GM20000 (cell line): ENCODE measurements around the gene TMEM106C.
"Not testable (repeated sequence)": the region's sequence is repeated elsewhere in the genome, so short reads cannot be mapped to it uniquely, and the experiment has no call there.

ENCODE experiments used
- DNase-seq: peaks from one replicate; pipeline ENCODE4 v3.0.0; 2012; ENCODE audit warnings: low spot score
- CTCF ChIP-seq: IDR thresholded peaks from 2 replicates; pipeline ENCODE4 v1.5.1; 2012; ENCODE audit warnings: mild to moderate bottlenecking, control low read depth; ENCODE audit errors: extremely low read depth, missing control alignments

TMEM106C gene

GRCh38 chr12:47950856-47951468 lies 12.4 kb upstream of the TMEM106C start:
- TF ChIP-seq CTCF = no peak
- DNase-seq = no peak

- no peak for TF ChIP-seq CTCF
- no peak for DNase-seq
Measured at GRCh38 chr12:47954058-47954457, 9.3 kb upstream of the TMEM106C start.

GRCh38 chr12:47954467-47955045 lies 8.8 kb upstream of the TMEM106C start:
- no peak for DNase-seq
- TF ChIP-seq CTCF = no peak

- TF ChIP-seq CTCF = no peak
- DNase-seq = no peak
Measured at GRCh38 chr12:47955059-47955458, 8.3 kb upstream of the TMEM106C start.

GRCh38 chr12:47957671-47958070 lies 5.7 kb upstream of the TMEM106C start:
- DNase-seq = not testable (repeated sequence)

GRCh38 chr12:47962198-47962597 lies 1.2 kb upstream of the TMEM106C start:
- no peak for DNase-seq
- TF ChIP-seq CTCF = no peak

GRCh38 chr12:47964106-47964728 lies 821 bp downstream of the TMEM106C start:
- TF ChIP-seq CTCF = no peak
- no peak for DNase-seq

- TF ChIP-seq CTCF = no peak
- no peak for DNase-seq
Measured at GRCh38 chr12:47965581-47965980, 2.2 kb downstream of the TMEM106C start.
